Cerebellar cortex (tissue), 1 donor: ENCODE measurements around the gene OR1I1.

Source experiments
- DNase-seq: peaks from one replicate; pipeline ENCODE4 v3.0.0-alpha.2; 2015; ENCODE audit warnings: low spot score

OR1I1 gene

GRCh38 chr19:15098460-15098859, 16.4 kb downstream of the OR1I1 start:
- no peak for DNase-seq

GRCh38 chr19:15099017-15099582, 17.1 kb downstream of the OR1I1 start:
- DNase-seq = no peak

GRCh38 chr19:15101479-15102082, 19.6 kb downstream of the OR1I1 start:
- no peak for DNase-seq

- DNase-seq = no peak
These were observed 22.0 kb downstream of the OR1I1 start for GRCh38 chr19:15104003-15104402.

- DNase-seq = no peak
These were observed 22.4 kb downstream of the OR1I1 start for GRCh38 chr19:15104411-15104810.

- DNase-seq = no peak
These were observed 23.0 kb downstream of the OR1I1 start for GRCh38 chr19:15105044-15105443.

- DNase-seq = no peak
These were observed 25.3 kb downstream of the OR1I1 start, which contains the start of gene SYDE1 for GRCh38 chr19:15107061-15108010. SYDE1 (plus strand) TSS chr19:15107401; CDS start chr19:15107434, 33 bp downstream.

- DNase-seq = no peak
These were observed 26.3 kb downstream of the OR1I1 start for GRCh38 chr19:15108145-15108844.

- DNase-seq = no peak
These were observed 27.1 kb downstream of the OR1I1 start for GRCh38 chr19:15108845-15109767.

GRCh38 chr19:15109768-15110417, 27.9 kb downstream of the OR1I1 start:
- DNase-seq = no peak

- DNase-seq = no peak
These were observed 28.4 kb downstream of the OR1I1 start for GRCh38 chr19:15110418-15110815.

GRCh38 chr19:15111758-15112157, 29.7 kb downstream of the OR1I1 start:
- no peak for DNase-seq

- no peak for DNase-seq
These were observed 30.4 kb downstream of the OR1I1 start for GRCh38 chr19:15112385-15112784.

GRCh38 chr19:15113245-15114152, 31.5 kb downstream of the OR1I1 start:
- DNase-seq = no peak

GRCh38 chr19:15114153-15114540, 32.1 kb downstream of the OR1I1 start:
- DNase-seq = no peak

- DNase-seq = no peak
These were observed 33.1 kb downstream of the OR1I1 start for GRCh38 chr19:15115080-15115479.

- DNase-seq = no peak
These were observed 34.0 kb downstream of the OR1I1 start for GRCh38 chr19:15115762-15116615.

- DNase-seq = no peak
These were observed 34.8 kb downstream of the OR1I1 start for GRCh38 chr19:15116856-15117255.

- DNase-seq = no peak
These were observed 36.2 kb downstream of the OR1I1 start for GRCh38 chr19:15118248-15118647.
